CD4-positive, alpha-beta memory T cell (primary cell): ENCODE measurements around the gene AMFR. TPM values are rescaled to one million over a fixed set of nuclear protein-coding genes. Genes with fewer than 3 reads are reported as not detected.

ENCODE experiments used
- CTCF ChIA-PET: fragments of 350-600 bp; sonication (Branson Sonifier 250); formaldehyde crosslinking; loops from one replicate; lab custom pipeline; 2021; ENCODE audit warnings: inconsistent platforms; ENCODE audit not compliant: partially characterized antibody; lab: Charles Lee
- POLR2A ChIA-PET: fragments of 350-600 bp; sonication (Branson Sonifier 250); formaldehyde crosslinking; loops from one replicate; lab custom pipeline; 2021; ENCODE audit not compliant: partially characterized antibody; lab: Charles Lee
- DNase-seq, 5 donors: peaks; one replicate each; pipeline versions ENCODE4 v3.0.0 to v3.0.0-alpha.2; 2020 to 2022; ENCODE audit warnings: mixed read lengths in 1 of 5
- H3K27ac ChIP-seq: one replicate; pipeline ENCODE4 v1.7.0; 2013; ENCODE audit warnings: low read depth, low read length
- H3K27me3 ChIP-seq: 2 replicates; pipeline ENCODE4 v1.7.0; 2013; ENCODE audit warnings: mild to moderate bottlenecking, low read length, moderate library complexity; ENCODE audit not compliant: insufficient read depth
- H3K36me3 ChIP-seq: 2 replicates; pipeline ENCODE4 v1.7.0; 2013; ENCODE audit warnings: mild to moderate bottlenecking, low read length, moderate library complexity; ENCODE audit not compliant: insufficient read depth
- H3K4me1 ChIP-seq: 2 replicates; pipeline ENCODE4 v1.7.0; 2013; ENCODE audit warnings: mild to moderate bottlenecking, low read length, moderate library complexity; ENCODE audit not compliant: insufficient read depth
- H3K4me3 ChIP-seq, 2 donors: one replicate each; pipeline ENCODE4 v1.7.0; 2013; ENCODE audit warnings: low read length in 2 of 2, mild to moderate bottlenecking in 1 of 2
- H3K9me3 ChIP-seq, 2 donors: one replicate each; pipeline ENCODE4 v1.7.0; 2013; ENCODE audit warnings: low read length in 2 of 2, control low read depth in 1 of 2; ENCODE audit not compliant: control insufficient read depth in 1 of 2
- H3K27ac Mint-ChIP-seq, 7 donors: one replicate each; pipeline ENCODE4 v1.8.0; 2020 to 2021; ENCODE audit warnings: mixed read lengths in 7 of 7, mild to moderate bottlenecking in 6 of 7, inconsistent platforms in 3 of 7, moderate library complexity in 3 of 7
- H3K27me3 Mint-ChIP-seq, 2 donors: one replicate each; pipeline ENCODE4 v1.8.0; 2020 to 2021; ENCODE audit warnings: mixed read lengths in 2 of 2
- H3K36me3 Mint-ChIP-seq, 2 donors: one replicate each; pipeline ENCODE4 v1.8.0; 2020 to 2021; ENCODE audit warnings: mixed read lengths in 2 of 2, inconsistent platforms in 1 of 2, mild to moderate bottlenecking in 1 of 2
- H3K4me1 Mint-ChIP-seq, 4 donors: one replicate each; pipeline ENCODE4 v1.8.0; 2020 to 2021; ENCODE audit warnings: mixed read lengths in 4 of 4, mild to moderate bottlenecking in 1 of 4
- H3K4me3 Mint-ChIP-seq, 8 donors: one replicate each; pipeline ENCODE4 v1.8.0; 2020 to 2021; ENCODE audit warnings: mixed read lengths in 8 of 8, mild to moderate bottlenecking in 7 of 8, moderate library complexity in 6 of 8, inconsistent platforms in 3 of 8
- H3K9me3 Mint-ChIP-seq, 8 donors: one replicate each; pipeline ENCODE4 v1.8.0; 2020 to 2021; ENCODE audit warnings: mixed read lengths in 8 of 8, mild to moderate bottlenecking in 5 of 8, inconsistent platforms in 3 of 8, moderate library complexity in 1 of 8
- intact Hi-C: fragments of 100-400 bp; cut with micrococcal nuclease; formaldehyde crosslinking; loops from one replicate; pipeline ENCODE4 v1.15.1; 2023
- polyA plus RNA-seq, 2 donors: library from polyadenylated mRNA; unstranded; fragments of 300-500 nt; fragmentation: Illumina TruSeq; gene quantifications; one replicate each; pipeline ENCODE4 v1.2.3, GENCODE V29; 2021
- total RNA-seq, 2 experiments: library from RNA; stranded (reverse); gene quantifications; one replicate each; pipeline ENCODE4 v1.2.3, GENCODE V29; 2021

The AMFR gene
- total and polyA plus RNA-seq, 4 experiments from 2014 or later = 45.7 to 67.6 (median 60.4) TPM

GRCh38 chr16:56343661-56344517 is 81.5 kb downstream of the AMFR start:
- CTCF ChIA-PET = interaction anchor here (1.4 kb wide), 1 partner anchor 12 kb away, joined by 3 read pairs; no protein-coding TSS in a partner anchor

GRCh38 chr16:56341656-56342399 is 83.5 kb downstream of the AMFR start:
- ChIA-PET POLR2A (no interaction called here), CTCF (interaction anchor here (1.7 to 2.2 kb wide), 2 partner anchors 14 to 23 kb away, joined by 5 to 11 read pairs; no protein-coding TSS in a partner anchor)
- no peaks in the 10 kb centered on the region for H3K36me3 ChIP-seq
- H3K4me1 ChIP-seq = no peaks in the 10 kb centered on the region
- Mint-ChIP-seq H3K27ac (no peak overlapping the region), H3K4me3 (no peak overlapping the region), H3K4me1 (peaks cover 0 to 2% (median 0%) of the 10 kb centered on the region in 4 donors), H3K9me3 (no peaks in the 10 kb centered on the region), H3K27me3 (no peaks in the 10 kb centered on the region), H3K36me3 (peaks cover 0 to 6% of the 10 kb centered on the region in 2 donors)
- H3K27me3 ChIP-seq = no peaks in the 10 kb centered on the region
- H3K27ac ChIP-seq = no peak overlapping the region
- intact Hi-C loops = no loop called here
- no peak overlapping the region for H3K4me3 ChIP-seq
- DNase-seq = no peak
- H3K9me3 ChIP-seq = no peaks in the 10 kb centered on the region

More at GRCh38 chr16:56343661-56344517, 81.5 kb downstream of the AMFR start:
- H3K36me3 ChIP-seq = no peaks in the 10 kb centered on the region
- Mint-ChIP-seq H3K27ac (peak overlapping the region in 1 of 7 donors; percentile 30), H3K36me3 (peaks cover 0 to 6% of the 10 kb centered on the region in 2 donors), H3K27me3 (no peaks in the 10 kb centered on the region), H3K4me3 (no peak overlapping the region), H3K4me1 (peaks cover 0 to 2% (median 0%) of the 10 kb centered on the region in 4 donors), H3K9me3 (no peaks in the 10 kb centered on the region)
- DNase-seq = no peak
- no peak overlapping the region for H3K27ac ChIP-seq
- H3K4me1 ChIP-seq = no peaks in the 10 kb centered on the region
- POLR2A ChIA-PET = no interaction called here
- no peaks in the 10 kb centered on the region for H3K9me3 ChIP-seq
- H3K4me3 ChIP-seq = no peak overlapping the region
- H3K27me3 ChIP-seq = no peaks in the 10 kb centered on the region
- intact Hi-C loops = no loop called here

- H3K9me3 Mint-ChIP-seq = no peaks in the 10 kb centered on the region
- H3K27me3 Mint-ChIP-seq = no peaks in the 10 kb centered on the region
- no peaks in the 10 kb centered on the region for H3K4me1 Mint-ChIP-seq
- H3K4me3 Mint-ChIP-seq = no peak overlapping the region
- Histone ChIP-seq H3K27me3 (no peaks in the 10 kb centered on the region), H3K27ac (no peak overlapping the region), H3K4me1 (no peaks in the 10 kb centered on the region), H3K36me3 (no peaks in the 10 kb centered on the region), H3K4me3 (no peak overlapping the region), H3K9me3 (no peaks in the 10 kb centered on the region)
- DNase-seq = no peak
- H3K36me3 Mint-ChIP-seq = peaks cover 0 to 6% of the 10 kb centered on the region in 2 donors
- CTCF ChIA-PET = interaction anchor here (1.7 to 2.2 kb wide), 2 partner anchors 15 to 22 kb away, joined by 5 to 11 read pairs; no protein-coding TSS in a partner anchor
- intact Hi-C loops = no loop called here
- POLR2A ChIA-PET = no interaction called here
- peak overlapping the region in 1 of 7 donors; percentile 5 for H3K27ac Mint-ChIP-seq
These were observed 84.4 kb downstream of the AMFR start for GRCh38 chr16:56340864-56341365.

GRCh38 chr16:56340416-56340815 is 84.9 kb downstream of the AMFR start:
- POLR2A ChIA-PET = no interaction called here
- Histone ChIP-seq H3K27ac (no peak overlapping the region), H3K36me3 (no peaks in the 10 kb centered on the region), H3K4me1 (no peaks in the 10 kb centered on the region), H3K27me3 (no peaks in the 10 kb centered on the region), H3K4me3 (no peak overlapping the region), H3K9me3 (no peaks in the 10 kb centered on the region)
- no peaks in the 10 kb centered on the region for H3K9me3 Mint-ChIP-seq
- CTCF ChIA-PET = interaction anchor here (2.2 kb wide), 1 partner anchor 16 kb away, joined by 11 read pairs; no protein-coding TSS in a partner anchor
- intact Hi-C loops = no loop called here
- H3K27me3 Mint-ChIP-seq = no peaks in the 10 kb centered on the region
- no peaks in the 10 kb centered on the region for H3K4me1 Mint-ChIP-seq
- H3K4me3 Mint-ChIP-seq = no peak overlapping the region
- DNase-seq = no peak
- H3K27ac Mint-ChIP-seq = no peak overlapping the region
- peaks cover 0 to 6% of the 10 kb centered on the region in 2 donors for H3K36me3 Mint-ChIP-seq

- H3K27ac ChIP-seq = no peak overlapping the region
- no peaks in the 10 kb centered on the region for H3K9me3 ChIP-seq
- POLR2A ChIA-PET = no interaction called here
- Mint-ChIP-seq H3K9me3 (no peaks in the 10 kb centered on the region), H3K27ac (no peak overlapping the region), H3K27me3 (no peaks in the 10 kb centered on the region), H3K4me1 (no peaks in the 10 kb centered on the region), H3K4me3 (no peak overlapping the region), H3K36me3 (peaks cover 0 to 6% of the 10 kb centered on the region in 2 donors)
- no peak for DNase-seq
- no peaks in the 10 kb centered on the region for H3K27me3 ChIP-seq
- intact Hi-C loops = no loop called here
- CTCF ChIA-PET = interaction anchor here (2.6 kb wide), 1 partner anchor 21 kb away, joined by 10 read pairs; no protein-coding TSS in a partner anchor
- H3K4me1 ChIP-seq = no peaks in the 10 kb centered on the region
- no peaks in the 10 kb centered on the region for H3K36me3 ChIP-seq
- H3K4me3 ChIP-seq = no peak overlapping the region
These were observed 85.7 kb downstream of the AMFR start for GRCh38 chr16:56339431-56340195.

GRCh38 chr16:56338566-56339318 is 86.6 kb downstream of the AMFR start:
- H3K36me3 Mint-ChIP-seq = peaks cover 0 to 6% of the 10 kb centered on the region in 2 donors

More at GRCh38 chr16:56338566-56339318, 86.6 kb downstream of the AMFR start:
- Mint-ChIP-seq H3K27me3 (no peaks in the 10 kb centered on the region), H3K27ac (peak overlapping the region in 1 of 7 donors; percentile 48), H3K4me3 (no peak overlapping the region), H3K4me1 (no peaks in the 10 kb centered on the region), H3K9me3 (no peaks in the 10 kb centered on the region)
- no peaks in the 10 kb centered on the region for H3K27me3 ChIP-seq
- ChIA-PET POLR2A (no interaction called here), CTCF (interaction anchor here (2.6 kb wide), 1 partner anchor 20 kb away, joined by 10 read pairs; no protein-coding TSS in a partner anchor)
- no peak overlapping the region for H3K27ac ChIP-seq
- no peaks in the 10 kb centered on the region for H3K4me1 ChIP-seq
- no peak for DNase-seq
- intact Hi-C loops = no loop called here
- no peak overlapping the region for H3K4me3 ChIP-seq
- H3K9me3 ChIP-seq = no peaks in the 10 kb centered on the region
- H3K36me3 ChIP-seq = no peaks in the 10 kb centered on the region
